Kidney epithelial cell (primary cell): Measurements from ENCODE around the gene CCM2. TPM values are rescaled to one million over a fixed set of nuclear protein-coding genes. Genes with fewer than 3 reads are reported as not detected.

Source experiments
- DNase-seq: peaks from one replicate; pipeline ENCODE4 v3.0.0-alpha.2; 2010; ENCODE audit warnings: low read depth
- H3K27me3 ChIP-seq: 2 replicates; pipeline ENCODE4 v1.6.0; 2011; ENCODE audit warnings: low read length; ENCODE audit not compliant: control insufficient read depth, insufficient read depth
- H3K36me3 ChIP-seq: 2 replicates; pipeline ENCODE4 v1.5.1; 2011; ENCODE audit warnings: low read length; ENCODE audit not compliant: control insufficient read depth, insufficient read depth
- H3K4me3 ChIP-seq: 2 replicates; pipeline ENCODE4 v1.5.1; 2011; ENCODE audit warnings: low read depth, mild to moderate bottlenecking, control low read depth, low read length
- total RNA-seq: library from RNA; depleted of rRNA; stranded (reverse); fragments of >200 nt; gene quantifications from 2 replicates; pipeline ENCODE4 v1.2.3, GENCODE V29; 2015
- TF ChIP-seq, protein P1 (sequence below): IDR thresholded peaks from 2 replicates; pipeline ENCODE4 v1.5.1; 2011; ENCODE audit warnings: mild to moderate bottlenecking, moderate library complexity, low read length, control low read depth, inconsistent platforms; ENCODE audit not compliant: insufficient read depth, poor library complexity, severe bottlenecking

Gene CCM2
- total RNA-seq, 1 donor from 2014 or later = 60.2 TPM

DNA sequence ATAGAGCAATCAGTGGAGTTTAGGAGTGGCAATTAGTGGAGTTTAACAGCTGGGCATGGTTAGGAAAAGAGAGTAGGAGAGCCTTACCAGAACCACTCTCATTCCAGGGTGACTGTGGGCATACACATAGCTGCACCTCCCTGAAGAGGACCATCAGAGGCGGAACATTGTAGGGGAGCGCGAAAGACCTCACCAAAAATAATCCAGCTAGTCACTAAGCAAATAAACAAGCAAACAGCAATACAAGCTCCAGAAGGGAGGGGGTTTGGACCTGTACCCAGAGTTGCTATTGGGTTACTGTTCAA lies 92.9 kb downstream of the CCM2 start:
- H3K36me3 ChIP-seq = no peaks in the 10 kb centered on the region
- DNase-seq = no peak
- H3K4me3 ChIP-seq = no peak overlapping the region
- peaks cover 2% of the 10 kb centered on the region for H3K27me3 ChIP-seq
- TF ChIP-seq, protein P1, sequence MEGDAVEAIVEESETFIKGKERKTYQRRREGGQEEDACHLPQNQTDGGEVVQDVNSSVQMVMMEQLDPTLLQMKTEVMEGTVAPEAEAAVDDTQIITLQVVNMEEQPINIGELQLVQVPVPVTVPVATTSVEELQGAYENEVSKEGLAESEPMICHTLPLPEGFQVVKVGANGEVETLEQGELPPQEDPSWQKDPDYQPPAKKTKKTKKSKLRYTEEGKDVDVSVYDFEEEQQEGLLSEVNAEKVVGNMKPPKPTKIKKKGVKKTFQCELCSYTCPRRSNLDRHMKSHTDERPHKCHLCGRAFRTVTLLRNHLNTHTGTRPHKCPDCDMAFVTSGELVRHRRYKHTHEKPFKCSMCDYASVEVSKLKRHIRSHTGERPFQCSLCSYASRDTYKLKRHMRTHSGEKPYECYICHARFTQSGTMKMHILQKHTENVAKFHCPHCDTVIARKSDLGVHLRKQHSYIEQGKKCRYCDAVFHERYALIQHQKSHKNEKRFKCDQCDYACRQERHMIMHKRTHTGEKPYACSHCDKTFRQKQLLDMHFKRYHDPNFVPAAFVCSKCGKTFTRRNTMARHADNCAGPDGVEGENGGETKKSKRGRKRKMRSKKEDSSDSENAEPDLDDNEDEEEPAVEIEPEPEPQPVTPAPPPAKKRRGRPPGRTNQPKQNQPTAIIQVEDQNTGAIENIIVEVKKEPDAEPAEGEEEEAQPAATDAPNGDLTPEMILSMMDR = no peak

DNA sequence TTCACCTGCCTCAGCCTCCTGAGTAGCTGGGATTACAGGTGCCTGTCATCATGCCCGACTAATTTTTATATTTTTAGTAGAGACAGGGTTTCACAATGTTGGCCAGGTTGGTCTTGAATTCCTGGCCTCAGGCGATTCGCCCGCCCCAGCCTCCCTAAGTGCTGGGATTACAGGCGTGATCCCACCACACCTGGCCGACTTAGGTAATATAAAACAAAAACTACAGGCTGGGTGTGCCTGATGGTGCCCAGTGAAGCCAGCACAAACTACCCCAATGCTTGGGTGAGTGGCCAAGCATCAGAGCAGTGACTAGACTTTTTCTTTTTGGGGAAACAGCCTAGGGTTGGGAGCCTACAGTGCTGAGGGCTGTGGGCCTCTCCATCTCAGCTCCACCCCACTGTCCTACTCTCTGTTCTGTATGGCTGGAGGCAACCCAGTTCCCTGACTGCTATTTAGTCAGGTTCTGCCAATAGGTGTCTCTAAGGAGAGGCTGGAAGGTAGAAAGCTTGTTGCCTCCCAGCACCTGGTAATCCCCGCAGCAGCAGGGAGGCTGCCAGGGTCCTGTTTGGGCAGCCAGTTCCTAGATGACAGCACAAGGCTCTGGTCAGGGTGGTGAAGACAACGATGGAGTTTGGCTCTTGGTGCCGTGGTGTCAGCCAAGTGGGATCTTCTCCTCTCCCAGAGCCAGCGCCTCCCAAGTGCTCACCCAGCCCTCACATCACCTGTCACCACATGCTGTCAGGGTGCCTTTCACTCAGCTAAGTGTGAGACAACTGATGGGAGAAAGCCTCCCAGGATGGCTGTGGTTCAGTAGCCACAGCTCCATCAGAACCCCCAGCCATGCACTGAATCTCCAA lies 99.2 kb downstream of the CCM2 start:
- H3K27me3 ChIP-seq = no peaks in the 10 kb centered on the region
- TF ChIP-seq, protein P1 = no peak
- peaks cover 7% of the 10 kb centered on the region for H3K36me3 ChIP-seq
- H3K4me3 ChIP-seq = no peak overlapping the region
- DNase-seq = no peak

DNA sequence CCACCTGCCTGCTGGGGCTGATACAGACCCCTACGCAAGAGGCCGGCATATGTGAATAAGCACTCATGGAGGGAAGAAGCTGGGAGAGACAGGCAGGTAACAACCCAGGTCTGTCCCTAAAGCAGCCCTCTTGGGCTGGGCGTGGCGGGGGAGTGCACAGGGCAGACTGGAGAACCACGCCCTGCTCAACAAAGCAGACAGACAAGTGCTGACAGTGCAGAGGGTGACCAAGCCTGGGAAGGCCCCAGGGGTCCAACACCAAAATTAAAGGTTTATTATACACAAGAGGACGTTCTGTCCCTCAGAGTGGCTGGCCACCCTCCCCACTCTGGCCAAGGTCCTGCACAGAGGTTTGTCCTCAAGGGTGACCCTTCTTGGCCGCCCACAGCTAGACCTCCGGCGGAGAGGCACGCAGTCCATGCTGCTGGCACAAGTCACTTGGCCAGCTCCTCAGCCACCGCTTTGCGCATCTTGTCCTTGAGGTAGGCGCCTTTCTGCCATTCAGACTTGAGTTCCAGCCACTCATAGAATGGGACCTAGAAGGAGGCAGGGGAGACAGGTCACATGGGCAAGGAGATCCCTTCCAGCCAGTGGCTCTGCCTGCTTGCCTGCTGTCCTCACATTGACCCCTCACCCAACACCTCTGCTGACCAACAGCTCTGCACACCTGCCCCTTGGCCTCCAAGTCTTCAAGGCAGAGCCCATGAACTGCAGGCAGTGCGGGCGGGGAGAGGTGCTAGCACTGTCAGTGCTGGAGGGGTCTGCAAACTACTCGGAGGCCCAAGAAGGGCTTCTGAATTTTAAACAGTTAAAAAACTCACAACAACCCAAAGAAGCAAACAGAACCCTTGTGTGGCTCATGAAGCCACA lies 100.1 kb downstream of the CCM2 start:
- H3K27me3 ChIP-seq = no peaks in the 10 kb centered on the region
- no peak overlapping the region for H3K4me3 ChIP-seq
- TF ChIP-seq, protein P1 = no peak
- peaks cover 7% of the 10 kb centered on the region for H3K36me3 ChIP-seq
- DNase-seq = no peak

DNA sequence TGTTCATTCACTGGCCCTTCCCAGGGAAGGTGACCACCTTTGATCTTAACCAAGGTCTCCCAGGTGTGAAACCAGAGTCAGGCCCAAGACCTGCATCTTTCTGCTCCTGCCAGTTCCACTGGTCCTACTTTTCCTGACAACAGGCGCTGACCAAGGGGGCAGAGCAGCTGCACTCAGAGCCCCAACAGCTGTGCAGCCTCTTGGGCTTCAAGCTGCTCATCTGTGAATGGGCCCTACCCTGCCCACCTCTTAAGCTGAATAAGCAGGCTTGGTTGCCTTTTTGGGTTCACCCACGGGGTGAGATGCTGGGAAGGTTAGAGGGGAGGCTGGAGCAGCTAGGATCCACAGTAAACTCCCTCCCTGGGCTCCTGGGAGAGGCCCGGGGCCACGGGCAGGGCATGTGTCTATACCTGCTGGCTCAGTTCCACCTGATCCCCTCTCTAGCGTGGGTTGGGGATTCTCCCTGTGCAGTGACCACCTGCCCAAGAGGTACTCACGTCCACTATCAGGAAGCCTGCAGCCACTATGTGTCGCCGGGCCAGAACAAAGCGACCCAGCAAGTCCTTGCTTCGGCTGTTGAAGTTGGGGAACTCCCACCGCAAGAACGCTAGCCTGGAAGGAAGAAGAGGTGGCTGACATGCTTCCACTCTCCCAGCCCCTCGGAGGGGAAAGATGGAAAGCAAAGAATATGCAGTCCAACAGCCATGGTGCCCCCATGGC lies 100.9 kb downstream of the CCM2 start:
- no peak for DNase-seq
- Histone ChIP-seq H3K4me3 (no peak overlapping the region), H3K36me3 (peaks cover 11% of the 10 kb centered on the region), H3K27me3 (no peaks in the 10 kb centered on the region)
- TF ChIP-seq, protein P1 = no peak

DNA sequence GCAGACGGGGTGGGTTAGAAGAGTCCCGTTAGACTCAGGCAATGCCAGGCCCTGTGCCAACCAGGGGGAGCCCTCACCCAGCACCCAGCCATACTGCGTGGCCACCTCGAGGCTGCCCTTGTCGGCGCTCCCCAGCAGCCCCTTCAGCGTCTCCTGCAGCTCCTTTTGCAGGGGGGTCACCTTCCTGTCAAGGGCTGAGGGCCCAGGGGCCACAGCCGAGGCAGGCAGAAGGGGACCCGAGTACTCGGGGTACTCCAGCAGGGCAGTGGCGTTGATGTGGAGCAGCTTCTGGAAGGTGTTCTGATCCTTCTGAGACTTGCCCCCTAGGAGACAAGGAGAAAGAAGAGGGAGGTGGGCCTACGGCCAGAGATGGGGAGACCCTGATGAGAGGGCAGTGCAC lies 101.7 kb downstream of the CCM2 start:
- Histone ChIP-seq H3K4me3 (no peak overlapping the region), H3K27me3 (no peaks in the 10 kb centered on the region), H3K36me3 (peaks cover 11% of the 10 kb centered on the region)
- TF ChIP-seq, protein P1 = no peak
- DNase-seq = no peak
